ENCODE results near the gene CAD.

The CAD gene

DNA sequence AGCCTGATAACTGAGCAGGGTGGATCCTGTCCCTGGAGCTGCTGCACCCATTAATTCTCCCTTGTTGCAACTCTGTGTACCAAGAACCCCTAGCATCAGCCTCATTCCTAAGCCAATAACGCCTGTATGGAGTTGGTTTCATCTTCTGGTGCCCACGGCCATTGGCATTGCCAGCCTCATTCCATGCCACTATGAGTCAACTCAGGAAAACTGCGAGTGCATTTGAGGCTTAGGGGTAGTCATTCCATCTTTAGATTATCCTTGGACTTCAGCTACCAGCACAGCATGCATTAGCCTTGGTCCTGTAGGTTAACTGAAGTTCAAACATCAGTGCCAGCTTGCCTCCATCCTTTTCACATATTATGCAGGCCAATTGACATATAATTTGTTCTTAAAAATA, 63.7 kb downstream of the CAD start:
- H3K36me3 ChIP-seq (ENCODE audit: control insufficient read depth, insufficient read depth, low read length), result no peaks in the 10 kb centered on the region
- H3K27me3 ChIP-seq (ENCODE audit: control insufficient read depth, insufficient read depth, low read length, poor library complexity, severe bottlenecking), result peaks cover 8% of the 10 kb centered on the region
- peaks cover 9% of the 10 kb centered on the region for H3K4me1 ChIP-seq (ENCODE audit: control insufficient read depth, insufficient read depth, low read length)
- no peak overlapping the region for H3K4me3 ChIP-seq (ENCODE audit: insufficient read depth, low read depth, low read length)
- H3K9me3 ChIP-seq (ENCODE audit: control insufficient read depth, low read length), result no peaks in the 10 kb centered on the region
- H3K27ac ChIP-seq (ENCODE audit: insufficient read depth, low read depth, low read length, poor library complexity, severe bottlenecking), result no peak overlapping the region
- 92 to 95% methylated on average over 3 of the region's 3 CpGs for WGBS, 2 experiments

DNA sequence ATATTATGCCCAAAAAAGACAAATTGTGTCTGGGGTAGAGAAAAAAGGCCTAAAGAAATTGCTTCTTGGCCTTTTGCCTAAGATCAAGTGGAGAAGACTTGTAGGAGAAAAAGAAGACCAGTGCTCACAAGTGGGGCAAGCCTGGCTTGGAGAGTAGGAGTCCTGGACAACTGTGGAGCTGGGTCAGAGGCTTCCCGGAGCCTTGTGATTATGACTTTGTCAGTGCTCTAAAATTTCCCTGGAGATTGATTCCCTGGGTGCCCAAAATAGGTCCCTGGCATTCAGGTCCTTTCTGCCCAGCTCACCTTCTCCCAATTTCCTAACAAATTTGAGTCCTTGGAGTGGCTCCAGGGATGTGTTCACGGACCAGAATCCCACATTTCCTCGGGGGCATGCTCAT, 64.3 kb downstream of the CAD start:
- Histone ChIP-seq H3K9me3 (ENCODE audit: control insufficient read depth, low read length) (no peaks in the 10 kb centered on the region), H3K27me3 (ENCODE audit: control insufficient read depth, insufficient read depth, low read length, poor library complexity, severe bottlenecking) (peaks cover 8% of the 10 kb centered on the region), H3K4me1 (ENCODE audit: control insufficient read depth, insufficient read depth, low read length) (peaks cover 9% of the 10 kb centered on the region), H3K4me3 (ENCODE audit: insufficient read depth, low read depth, low read length) (no peak overlapping the region), H3K27ac (ENCODE audit: insufficient read depth, low read depth, low read length, poor library complexity, severe bottlenecking) (no peak overlapping the region), H3K36me3 (ENCODE audit: control insufficient read depth, insufficient read depth, low read length) (no peaks in the 10 kb centered on the region)
- WGBS, 2 experiments, result 89 to 92% methylated on average over 3 of the region's 3 CpGs

GRCh38 chr2:27281855-27282559, 64.8 kb downstream of the CAD start, which contains the start of gene TRIM54:
TSS of gene TRIM54 (plus strand) at chr2:27282429. CDS start at chr2:27282732, 303 bp downstream.
- Histone ChIP-seq H3K27ac (ENCODE audit: insufficient read depth, low read depth, low read length, poor library complexity, severe bottlenecking) (no peak within 1 kb of the TSS), H3K9me3 (ENCODE audit: control insufficient read depth, low read length) (no peaks in the 10 kb centered on the region), H3K4me3 (ENCODE audit: insufficient read depth, low read depth, low read length) (no peak within 1 kb of the TSS), H3K4me1 (ENCODE audit: control insufficient read depth, insufficient read depth, low read length) (peaks cover 9% of the 10 kb centered on the region), H3K36me3 (ENCODE audit: control insufficient read depth, insufficient read depth, low read length) (no peaks in the 10 kb centered on the region), H3K27me3 (ENCODE audit: control insufficient read depth, insufficient read depth, low read length, poor library complexity, severe bottlenecking) (peaks cover 8% of the 10 kb centered on the region)
- WGBS, 2 experiments, result 32 to 35% methylated on average over 5 of the region's 5 CpGs

DNA sequence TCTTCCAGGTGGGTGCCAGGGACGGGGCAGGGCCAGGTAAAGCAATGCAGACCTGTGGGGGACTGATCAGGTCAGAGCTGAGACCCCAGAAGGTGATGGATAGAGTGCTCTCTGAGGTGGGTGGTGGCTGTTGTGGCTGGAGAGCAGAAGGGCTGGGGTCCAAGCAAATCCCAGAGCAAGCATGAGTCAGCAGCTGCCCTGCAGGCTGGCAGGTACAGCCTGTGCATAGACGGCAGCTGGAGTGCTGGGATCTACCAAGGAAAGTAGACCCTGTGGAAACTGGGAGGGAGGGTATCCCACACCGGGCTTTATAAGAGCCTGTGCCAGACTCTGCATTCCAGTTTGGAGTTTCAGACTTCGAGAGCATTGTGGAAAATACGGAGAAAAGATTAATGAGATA, 65.7 kb downstream of the CAD start:
- no peaks in the 10 kb centered on the region for H3K9me3 ChIP-seq (ENCODE audit: control insufficient read depth, low read length)
- no peak overlapping the region for H3K4me3 ChIP-seq (ENCODE audit: insufficient read depth, low read depth, low read length)
- 47 to 53% methylated on average over 5 of the region's 5 CpGs for WGBS, 2 experiments
- peaks cover 8% of the 10 kb centered on the region for H3K27me3 ChIP-seq (ENCODE audit: control insufficient read depth, insufficient read depth, low read length, poor library complexity, severe bottlenecking)
- H3K4me1 ChIP-seq (ENCODE audit: control insufficient read depth, insufficient read depth, low read length), result peaks cover 9% of the 10 kb centered on the region
- H3K36me3 ChIP-seq (ENCODE audit: control insufficient read depth, insufficient read depth, low read length), result no peaks in the 10 kb centered on the region
- H3K27ac ChIP-seq (ENCODE audit: insufficient read depth, low read depth, low read length, poor library complexity, severe bottlenecking), result no peak overlapping the region

DNA sequence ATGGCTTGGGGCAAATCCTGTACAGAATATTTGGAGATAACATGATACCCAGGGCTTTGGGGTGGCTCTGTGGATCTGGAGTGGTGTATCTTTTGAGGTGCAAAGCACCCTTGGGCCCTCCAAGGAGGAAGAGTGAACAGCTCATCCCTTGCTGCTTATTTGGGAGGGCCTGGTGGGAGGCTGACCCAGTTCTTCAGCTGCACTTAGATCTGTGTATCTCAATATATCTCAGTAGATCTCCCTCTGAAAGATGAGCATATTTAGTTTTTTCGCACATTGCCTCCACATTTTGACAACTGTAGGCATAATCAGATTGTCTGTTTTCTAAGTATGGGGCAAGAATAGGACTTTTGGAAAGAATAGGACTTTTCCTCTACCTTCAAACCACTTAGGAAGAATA, 67.8 kb downstream of the CAD start:
- H3K36me3 ChIP-seq (ENCODE audit: control insufficient read depth, insufficient read depth, low read length), result no peaks in the 10 kb centered on the region
- no peak overlapping the region for H3K27ac ChIP-seq (ENCODE audit: insufficient read depth, low read depth, low read length, poor library complexity, severe bottlenecking)
- no peaks in the 10 kb centered on the region for H3K9me3 ChIP-seq (ENCODE audit: control insufficient read depth, low read length)
- peaks cover 9% of the 10 kb centered on the region for H3K4me1 ChIP-seq (ENCODE audit: control insufficient read depth, insufficient read depth, low read length)
- WGBS, 2 experiments, result 80% methylated on average over 1 of the region's 1 CpG; no CpG with 5 or more reads in 1 of the 2 experiments
- H3K27me3 ChIP-seq (ENCODE audit: control insufficient read depth, insufficient read depth, low read length, poor library complexity, severe bottlenecking), result peaks cover 8% of the 10 kb centered on the region
- H3K4me3 ChIP-seq (ENCODE audit: insufficient read depth, low read depth, low read length), result no peak overlapping the region

- H3K4me1 ChIP-seq (ENCODE audit: control insufficient read depth, insufficient read depth, low read length), result peaks cover 9% of the 10 kb centered on the region
- H3K27me3 ChIP-seq (ENCODE audit: control insufficient read depth, insufficient read depth, low read length, poor library complexity, severe bottlenecking), result peaks cover 8% of the 10 kb centered on the region
- 58 to 64% methylated on average over 5 to 6 of the region's 6 CpGs for WGBS, 2 experiments
Observed at GRCh38 chr2:27285481-27285880, 68.3 kb downstream of the CAD start.

DNA sequence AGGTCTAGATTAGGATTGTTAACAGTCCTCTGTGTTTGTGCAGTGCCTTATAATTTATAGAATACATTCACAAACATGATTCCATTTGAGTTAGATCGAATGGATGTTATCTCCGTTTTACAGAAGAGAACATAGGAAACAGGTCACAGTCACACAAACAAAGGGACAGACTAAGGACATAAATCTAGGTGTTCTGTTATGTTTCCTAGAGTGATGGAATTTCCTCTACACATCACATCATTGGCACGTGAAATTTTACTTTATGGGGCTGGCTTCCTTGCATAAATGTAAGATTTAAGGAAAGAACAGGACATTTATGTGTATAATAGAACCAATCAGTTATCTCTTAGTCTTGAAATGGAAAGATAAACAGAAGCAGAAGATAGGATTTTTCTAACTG, 71.4 kb downstream of the CAD start:
- Histone ChIP-seq H3K27me3 (ENCODE audit: control insufficient read depth, insufficient read depth, low read length, poor library complexity, severe bottlenecking) (peaks cover 10% of the 10 kb centered on the region), H3K4me3 (ENCODE audit: insufficient read depth, low read depth, low read length) (no peak overlapping the region), H3K27ac (ENCODE audit: insufficient read depth, low read depth, low read length, poor library complexity, severe bottlenecking) (no peak overlapping the region), H3K4me1 (ENCODE audit: control insufficient read depth, insufficient read depth, low read length) (no peaks in the 10 kb centered on the region), H3K36me3 (ENCODE audit: control insufficient read depth, insufficient read depth, low read length) (no peaks in the 10 kb centered on the region), H3K9me3 (ENCODE audit: control insufficient read depth, low read length) (no peaks in the 10 kb centered on the region)
- WGBS, 2 experiments, result 88 to 100% methylated on average over 2 to 3 of the region's 3 CpGs

More at GRCh38 chr2:27285481-27285880, 68.3 kb downstream of the CAD start:
- Histone ChIP-seq H3K9me3 (ENCODE audit: control insufficient read depth, low read length) (no peaks in the 10 kb centered on the region), H3K36me3 (ENCODE audit: control insufficient read depth, insufficient read depth, low read length) (no peaks in the 10 kb centered on the region), H3K27ac (ENCODE audit: insufficient read depth, low read depth, low read length, poor library complexity, severe bottlenecking) (no peak overlapping the region), H3K4me3 (ENCODE audit: insufficient read depth, low read depth, low read length) (no peak overlapping the region)

- 93 to 98% methylated on average over 5 of the region's 5 CpGs for WGBS, 2 experiments
- H3K9me3 ChIP-seq (ENCODE audit: control insufficient read depth, low read length), result no peaks in the 10 kb centered on the region
- no peaks in the 10 kb centered on the region for H3K36me3 ChIP-seq (ENCODE audit: control insufficient read depth, insufficient read depth, low read length)
- no peak overlapping the region for H3K27ac ChIP-seq (ENCODE audit: insufficient read depth, low read depth, low read length, poor library complexity, severe bottlenecking)
- H3K27me3 ChIP-seq (ENCODE audit: control insufficient read depth, insufficient read depth, low read length, poor library complexity, severe bottlenecking), result peaks cover 6% of the 10 kb centered on the region
- H3K4me3 ChIP-seq (ENCODE audit: insufficient read depth, low read depth, low read length), result no peak overlapping the region
- no peaks in the 10 kb centered on the region for H3K4me1 ChIP-seq (ENCODE audit: control insufficient read depth, insufficient read depth, low read length)
Observed at GRCh38 chr2:27290549-27290948, 73.4 kb downstream of the CAD start.

DNA sequence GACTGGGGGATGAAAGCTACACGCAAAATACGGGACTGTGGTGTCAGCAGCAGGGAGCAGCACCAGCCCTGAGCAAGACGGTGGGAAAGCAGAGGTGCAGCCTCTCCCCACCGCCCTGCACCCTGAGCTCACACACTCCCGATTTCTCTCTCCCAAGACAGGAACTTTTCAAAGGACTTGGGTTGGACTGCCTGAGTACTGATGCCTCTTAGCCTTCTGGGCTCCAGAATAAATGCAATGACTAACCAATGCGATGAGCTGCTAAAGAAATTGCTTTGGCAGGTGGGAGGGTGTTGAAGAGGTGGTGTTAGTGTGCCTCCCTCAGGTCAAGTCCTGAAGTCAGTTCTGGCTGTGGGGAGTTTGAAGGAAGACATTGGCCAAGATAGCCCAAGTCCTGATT, 74.7 kb downstream of the CAD start:
- peaks cover 6% of the 10 kb centered on the region for H3K27me3 ChIP-seq (ENCODE audit: control insufficient read depth, insufficient read depth, low read length, poor library complexity, severe bottlenecking)
- no peaks in the 10 kb centered on the region for H3K36me3 ChIP-seq (ENCODE audit: control insufficient read depth, insufficient read depth, low read length)
- H3K4me3 ChIP-seq (ENCODE audit: insufficient read depth, low read depth, low read length), result no peak overlapping the region
- WGBS, 2 experiments, result 32 to 34% methylated on average over 6 of the region's 6 CpGs
- H3K4me1 ChIP-seq (ENCODE audit: control insufficient read depth, insufficient read depth, low read length), result no peaks in the 10 kb centered on the region
- no peaks in the 10 kb centered on the region for H3K9me3 ChIP-seq (ENCODE audit: control insufficient read depth, low read length)
- no peak overlapping the region for H3K27ac ChIP-seq (ENCODE audit: insufficient read depth, low read depth, low read length, poor library complexity, severe bottlenecking)

Data from ectodermal cell (in vitro differentiated cells).